Endothelial cell of umbilical vein (primary cell): ENCODE data around the gene FAM227B. TPM values are rescaled to one million over a fixed set of nuclear protein-coding genes. Genes with fewer than 3 reads are reported as not detected.

Source experiments
- BruUV-seq: library from RNA; stranded (reverse); fragments of 400-500 nt; replicated peaks from 2 replicates; lab custom pipeline; 2021; lab: Mats Ljungman, UMichigan
- CTCF ChIA-PET: fragments of 300-600, 350-600 bp; sonication (Branson Sonifier 250); formaldehyde crosslinking; loops from one replicate; lab custom pipeline; 2021; ENCODE audit warnings: antibody characterized with exemption, inconsistent platforms; lab: Charles Lee
- POLR2A ChIA-PET: fragments of 300-600, 350-600 bp; sonication (Branson Sonifier 250); formaldehyde crosslinking; loops from one replicate; lab custom pipeline; 2021; ENCODE audit warnings: antibody characterized with exemption, inconsistent platforms; lab: Charles Lee
- DNase-seq: peaks from one replicate; pipeline ENCODE4 v3.0.0-alpha.2; 2011; ENCODE audit warnings: low read depth, low spot score
- FAIRE-seq: peaks from 2 replicates; lab custom pipeline; 2011; peaks lifted over from hg19 to GRCh38; lab: Jason Lieb, UNC
- H2AFZ ChIP-seq: 2 replicates; pipeline ENCODE4 v1.6.0; 2012; ENCODE audit warnings: low read depth, low read length, control low read depth, inconsistent platforms
- H3K27ac ChIP-seq: 2 replicates; pipeline ENCODE4 v1.5.1; 2011; ENCODE audit warnings: low read depth, mild to moderate bottlenecking, control low read depth, low read length, moderate library complexity; ENCODE audit not compliant: insufficient read depth
- H3K27me3 ChIP-seq, 2 experiments: 2 replicates each; pipeline versions ENCODE4 v1.6.0 to v1.6.1; 2011; ENCODE audit warnings: low read length in 2 of 2, mixed read lengths in 1 of 2; ENCODE audit not compliant: control insufficient read depth in 2 of 2, insufficient read depth in 2 of 2
- H3K36me3 ChIP-seq, 2 experiments: 2 replicates in 1 of 2; 3 replicates in 1 of 2; pipeline ENCODE4 v1.5.1; 2011; ENCODE audit warnings: low read length in 2 of 2, mild to moderate bottlenecking in 1 of 2, moderate library complexity in 1 of 2; ENCODE audit not compliant: control insufficient read depth in 2 of 2, insufficient read depth in 2 of 2; ENCODE audit errors: extremely low read depth in 1 of 2
- H3K4me1 ChIP-seq: 3 replicates; pipeline ENCODE4 v1.5.1; 2011; ENCODE audit warnings: mild to moderate bottlenecking, low read length; ENCODE audit not compliant: control insufficient read depth, insufficient read depth; ENCODE audit errors: extremely low read depth
- H3K4me2 ChIP-seq: 2 replicates; pipeline ENCODE4 v1.6.1; 2011; ENCODE audit warnings: low read length, control low read depth, mixed read lengths; ENCODE audit not compliant: insufficient read depth
- H3K4me3 ChIP-seq, 3 experiments: fragments of 200-600 bp in 1 of 3; sonication (generic), shearing (Covaris generic) in 1 of 3; replicated peaks in 1 of 3; 2 replicates each; pipeline ENCODE4 v1.5.1; 2011 to 2016; ENCODE audit warnings: control low read depth in 3 of 3, low read length in 3 of 3, mild to moderate bottlenecking in 2 of 3, inconsistent platforms in 1 of 3, low read depth in 1 of 3, moderate library complexity in 1 of 3; ENCODE audit not compliant: insufficient read depth in 1 of 3
- H3K79me2 ChIP-seq: 2 replicates; pipeline ENCODE4 v1.6.0; 2012; ENCODE audit warnings: low read length, inconsistent platforms; ENCODE audit not compliant: control insufficient read depth, insufficient read depth
- H3K9ac ChIP-seq: replicated peaks from 2 replicates; pipeline ENCODE3; 2011; ENCODE audit warnings: low read length, control low read depth; ENCODE audit not compliant: insufficient read depth; ENCODE audit errors: extremely low read depth
- H3K9me1 ChIP-seq: replicated peaks from 3 replicates; pipeline ENCODE4 v1.6.0; 2011; ENCODE audit warnings: mild to moderate bottlenecking, low read length; ENCODE audit not compliant: control insufficient read depth, insufficient read depth; ENCODE audit errors: extremely low read depth
- H3K9me3 ChIP-seq: replicated peaks from 2 replicates; pipeline ENCODE4 v1.5.1; 2012; ENCODE audit warnings: low read length, inconsistent platforms; ENCODE audit not compliant: control insufficient read depth, insufficient read depth
- H4K20me1 ChIP-seq: replicated peaks from 2 replicates; pipeline ENCODE3; 2011; ENCODE audit warnings: mild to moderate bottlenecking, low read length; ENCODE audit not compliant: control insufficient read depth, insufficient read depth; ENCODE audit errors: extremely low read depth
- CTCF ChIP-seq, 2 donors: IDR thresholded peaks; 1 replicate in 1 of 2; 2 replicates in 1 of 2; pipeline ENCODE4 v1.5.1; 2011; ENCODE audit warnings: low read length in 2 of 2, mild to moderate bottlenecking in 2 of 2, moderate library complexity in 2 of 2, control low read depth in 1 of 2, inconsistent platforms in 1 of 2, low read depth in 1 of 2; ENCODE audit not compliant: insufficient read depth in 1 of 2; ENCODE audit errors: extremely low read depth in 1 of 2
- EZH2 ChIP-seq: IDR thresholded peaks from 2 replicates; pipeline ENCODE4 v1.6.1; 2012; ENCODE audit warnings: borderline replicate concordance, low read depth, mild to moderate bottlenecking, moderate library complexity, low read length, inconsistent platforms; ENCODE audit not compliant: severe bottlenecking
- FOS ChIP-seq: IDR thresholded peaks from 2 replicates; pipeline ENCODE4 v1.6.1; 2011; ENCODE audit warnings: mild to moderate bottlenecking, low read length, moderate library complexity, borderline replicate concordance; ENCODE audit not compliant: insufficient read depth
- GATA2 ChIP-seq: IDR thresholded peaks from 2 replicates; pipeline ENCODE4 v1.7.0; 2011; ENCODE audit warnings: low read depth, mild to moderate bottlenecking, moderate library complexity, mixed read lengths, low read length; ENCODE audit not compliant: insufficient read length, insufficient read depth
- JUN ChIP-seq: IDR thresholded peaks from 2 replicates; pipeline ENCODE4 v1.6.1; 2011; ENCODE audit warnings: borderline replicate concordance, low read depth; ENCODE audit not compliant: insufficient read length, insufficient read depth
- MAX ChIP-seq: IDR thresholded peaks from 2 replicates; pipeline ENCODE4 v1.6.1; 2011; ENCODE audit not compliant: insufficient read depth, insufficient read length
- MYC ChIP-seq: IDR thresholded peaks from one replicate; pipeline ENCODE4 v1.6.1; 2011; ENCODE audit warnings: mild to moderate bottlenecking, low read depth, low read length
- POLR2A ChIP-seq: IDR thresholded peaks from 2 replicates; pipeline ENCODE4 v1.6.1; 2012; ENCODE audit warnings: low read depth, mild to moderate bottlenecking, control low read depth, low read length
- POLR2AphosphoS5 ChIP-seq: IDR thresholded peaks from 2 replicates; pipeline ENCODE4 v1.6.1; 2012; ENCODE audit warnings: low read depth, mild to moderate bottlenecking, control low read depth, low read length, moderate library complexity; ENCODE audit not compliant: insufficient read depth
- dilution Hi-C: fragments of 300-500 bp; cut with MboI; formaldehyde crosslinking; loops from one replicate; pipeline ENCODE4 v1.15.0; 2019; ENCODE audit warnings: low sequenced_read_pairs; ENCODE audit not compliant: extremely low pct_ligation_motif_present
- intact Hi-C: fragments of 100-400 bp; cut with micrococcal nuclease; formaldehyde crosslinking; loops from one replicate; pipeline ENCODE4 v1.10.0; 2022
- polyA plus RNA-seq, 4 experiments: library from polyadenylated mRNA; depleted of rRNA in 3 of 4; stranded (reverse) in 3 of 4; unstranded in 1 of 4; fragments of >200 nt; gene quantifications; 2 replicates each; pipeline versions ENCODE4 v1.2.1 to v1.2.3, GENCODE V29; 2011 to 2012; ENCODE audit warnings: missing spikeins in 1 of 4
- total RNA-seq: library from RNA; stranded (reverse); gene quantifications from 2 replicates; pipeline ENCODE4 v1.2.3, GENCODE V29; 2021

The FAM227B gene
- total and polyA plus RNA-seq, 2 donors (not counting 3 experiments of a cell fraction or from before 2014, with no cell fraction given): 1.5 to 1.8 TPM

- FAIRE-seq (no peak), DNase-seq (no peak)
- CTCF ChIA-PET: no interaction called here
- Histone ChIP-seq H3K27ac (no peak overlapping the region), H3K27me3 (no peaks in the 10 kb centered on the region), H3K9me1 (no peaks in the 10 kb centered on the region), H3K4me1 (no peaks in the 10 kb centered on the region), H3K36me3 (no peaks in the 10 kb centered on the region), H3K9ac (no peak overlapping the region), H3K4me3 (no peak overlapping the region), H3K4me2 (no peak overlapping the region), H3K79me2 (no peaks in the 10 kb centered on the region), H3K9me3 (no peaks in the 10 kb centered on the region), H2AFZ (no peak overlapping the region), H4K20me1 (no peaks in the 10 kb centered on the region)
- dilution Hi-C loops: no loop called here
- TF ChIP-seq FOS (no peak), MYC (no peak), EZH2 (no peak), JUN (no peak), CTCF (IDR thresholded peaks at IDR 0.05; ENCODE audit: extremely low read depth in 1 of 2, insufficient read depth in 1 of 2, low read depth in 1 of 2, low read length in 2 of 2) (no peak), POLR2AphosphoS5 (no peak), MAX (no peak), POLR2A (no peak), GATA2 (no peak)
- POLR2A ChIA-PET: no interaction called here
- intact Hi-C loops: no loop called here
- BruUV-seq: no TSS peak
Measured at GRCh38 chr15:49605588-49605987, 15.0 kb downstream of the FAM227B start.
